B cell (primary cell): Measurements from ENCODE around the gene AGR3.

Experiments used
- EZH2 ChIP-seq: IDR thresholded peaks from 2 replicates; pipeline ENCODE4 v1.6.1; 2012; ENCODE audit warnings: borderline replicate concordance, low read depth, mild to moderate bottlenecking, moderate library complexity, low read length; ENCODE audit not compliant: insufficient read depth, poor library complexity, severe bottlenecking
- TF ChIP-seq, protein P1 (sequence below): fragments of 200-600 bp; IDR thresholded peaks from one replicate; pipeline ENCODE4 v1.8.0; 2022; ENCODE audit warnings: antibody characterized with exemption, mild to moderate bottlenecking

DNA sequence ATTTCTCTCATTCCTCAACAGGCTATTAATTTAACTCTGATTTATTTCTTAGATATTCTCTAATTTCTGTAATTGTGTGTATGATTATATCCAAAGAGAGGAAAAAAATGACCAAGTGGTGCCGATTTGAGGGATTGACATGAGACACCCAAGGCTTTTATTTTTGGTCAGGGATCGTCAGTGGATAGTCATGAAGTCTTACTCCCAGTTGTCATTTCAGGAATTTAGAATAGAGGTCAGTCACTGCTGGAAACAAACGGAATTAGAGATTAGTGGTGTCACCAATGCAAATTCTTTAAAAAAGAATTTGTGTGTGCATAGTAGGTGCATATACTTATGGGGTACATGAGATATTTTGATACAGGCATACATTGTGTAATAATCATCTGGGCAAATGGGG lies 26.8 kb upstream of the AGR3 start:
- TF ChIP-seq, protein P1, sequence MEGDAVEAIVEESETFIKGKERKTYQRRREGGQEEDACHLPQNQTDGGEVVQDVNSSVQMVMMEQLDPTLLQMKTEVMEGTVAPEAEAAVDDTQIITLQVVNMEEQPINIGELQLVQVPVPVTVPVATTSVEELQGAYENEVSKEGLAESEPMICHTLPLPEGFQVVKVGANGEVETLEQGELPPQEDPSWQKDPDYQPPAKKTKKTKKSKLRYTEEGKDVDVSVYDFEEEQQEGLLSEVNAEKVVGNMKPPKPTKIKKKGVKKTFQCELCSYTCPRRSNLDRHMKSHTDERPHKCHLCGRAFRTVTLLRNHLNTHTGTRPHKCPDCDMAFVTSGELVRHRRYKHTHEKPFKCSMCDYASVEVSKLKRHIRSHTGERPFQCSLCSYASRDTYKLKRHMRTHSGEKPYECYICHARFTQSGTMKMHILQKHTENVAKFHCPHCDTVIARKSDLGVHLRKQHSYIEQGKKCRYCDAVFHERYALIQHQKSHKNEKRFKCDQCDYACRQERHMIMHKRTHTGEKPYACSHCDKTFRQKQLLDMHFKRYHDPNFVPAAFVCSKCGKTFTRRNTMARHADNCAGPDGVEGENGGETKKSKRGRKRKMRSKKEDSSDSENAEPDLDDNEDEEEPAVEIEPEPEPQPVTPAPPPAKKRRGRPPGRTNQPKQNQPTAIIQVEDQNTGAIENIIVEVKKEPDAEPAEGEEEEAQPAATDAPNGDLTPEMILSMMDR = no peak
- no peak for TF ChIP-seq EZH2
